LHCN-M2 (cell line): Measurements from ENCODE around the gene LGALS7B. TPM values are rescaled to one million over a fixed set of nuclear protein-coding genes. Genes with fewer than 3 reads are reported as not detected.
A peak's percentile ranks its signal among the peaks of the same experiment; 100 is the strongest.
"Not testable (repeated sequence)": the region's sequence is repeated elsewhere in the genome, so short reads cannot be mapped to it uniquely, and the experiment has no call there.

Experiments
- DNase-seq: peaks from one replicate; pipeline ENCODE4 v3.0.0-alpha.2; 2012; ENCODE audit warnings: low read depth
- total RNA-seq: library from RNA; depleted of rRNA; stranded (reverse); fragments of >200 nt; gene quantifications from 2 replicates; pipeline ENCODE4 v1.2.3, GENCODE V29; 2014

LGALS7B gene
- total RNA-seq, 1 experiment from 2014 or later, result not detected

- not testable (repeated sequence) for DNase-seq
These were observed 18.6 kb upstream of the LGALS7B start for GRCh38 chr19:38770228-38770948.

GRCh38 chr19:38770949-38771275, 18.1 kb upstream of the LGALS7B start:
- DNase-seq, result not testable (repeated sequence)

- DNase-seq, result not testable (repeated sequence)
These were observed 17.4 kb upstream of the LGALS7B start for GRCh38 chr19:38771569-38771968.

DNA sequence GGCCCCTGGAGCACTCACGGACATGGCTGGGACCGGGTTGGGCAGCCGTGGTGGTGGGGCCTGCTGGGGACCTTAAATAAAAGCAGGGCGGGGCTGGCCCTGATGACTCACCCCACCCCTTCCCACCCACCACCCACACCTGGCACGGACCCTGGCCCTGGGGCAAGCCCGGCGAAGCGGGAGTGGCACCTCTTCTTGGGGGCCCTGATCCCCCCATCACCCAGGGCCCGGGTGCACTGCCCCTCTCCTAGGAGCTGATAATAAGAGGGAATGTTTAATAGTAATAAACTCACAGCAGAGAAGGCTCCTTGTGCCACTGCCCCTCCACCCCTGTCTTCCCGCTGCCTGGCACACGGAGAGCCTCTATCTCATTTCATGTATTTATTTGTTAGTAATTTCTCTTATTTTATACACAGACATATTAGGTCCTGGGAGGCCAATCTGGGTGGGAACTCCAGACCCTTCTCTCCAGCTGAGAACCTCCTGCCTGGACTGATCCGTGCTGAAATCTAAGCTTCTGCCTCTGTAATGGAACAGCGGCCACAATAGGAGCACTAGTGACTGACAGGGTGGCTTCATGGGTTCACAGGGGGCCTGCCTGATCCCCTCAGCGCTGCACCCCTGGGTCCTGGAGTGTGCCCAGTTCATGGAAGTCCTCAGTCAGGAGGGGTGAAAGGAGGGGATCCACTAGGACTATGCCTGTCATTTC, 15.4 kb upstream of the LGALS7B start, which contains the start of gene LGALS7:
TSS of gene LGALS7 (minus strand) at position 49 of the 709 bp plus-strand sequence. CDS start at position 24, 25 bp downstream.
- DNase-seq, result no peak

DNA sequence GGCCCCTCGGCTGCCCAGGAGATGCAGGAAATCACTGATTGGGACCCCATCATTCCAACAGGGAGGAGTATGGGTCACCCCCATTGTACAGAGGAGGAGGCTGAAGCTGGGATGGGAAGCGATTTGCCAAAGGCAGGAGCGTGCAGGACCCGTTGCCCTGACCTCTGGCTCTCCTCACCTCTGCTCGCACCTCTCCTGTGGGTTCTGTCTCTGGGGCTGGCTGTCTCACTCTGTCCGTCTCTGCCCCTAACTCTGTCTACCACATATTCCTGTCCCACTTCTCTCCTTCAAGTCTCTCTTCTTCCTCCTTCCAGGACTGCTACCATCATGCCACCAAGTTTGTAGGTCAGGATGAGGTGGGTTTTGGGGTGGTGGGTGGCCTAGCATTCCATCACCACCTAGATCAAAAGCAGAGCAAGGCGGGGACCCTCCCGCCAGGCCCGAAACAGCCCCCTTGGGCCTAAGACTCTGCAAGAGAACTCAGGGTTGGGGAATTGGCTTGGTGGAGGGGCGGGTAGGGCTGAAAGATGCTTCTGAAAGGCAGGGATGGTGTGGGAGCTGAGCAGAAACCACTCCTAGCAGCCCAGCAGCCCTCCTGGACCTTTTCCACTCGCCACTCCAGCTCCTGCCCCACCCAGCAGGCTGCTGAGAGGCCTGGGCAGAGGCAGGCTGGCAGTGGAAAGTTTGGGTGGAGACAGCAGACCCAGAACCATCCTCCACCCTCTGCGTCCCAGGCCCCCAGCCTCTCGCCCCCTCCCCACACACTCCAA, 14.6 kb upstream of the LGALS7B start:
- DNase-seq, result no peak

- no peak for DNase-seq
These were observed 10.3 kb upstream of the LGALS7B start for GRCh38 chr19:38778733-38779132.

DNA sequence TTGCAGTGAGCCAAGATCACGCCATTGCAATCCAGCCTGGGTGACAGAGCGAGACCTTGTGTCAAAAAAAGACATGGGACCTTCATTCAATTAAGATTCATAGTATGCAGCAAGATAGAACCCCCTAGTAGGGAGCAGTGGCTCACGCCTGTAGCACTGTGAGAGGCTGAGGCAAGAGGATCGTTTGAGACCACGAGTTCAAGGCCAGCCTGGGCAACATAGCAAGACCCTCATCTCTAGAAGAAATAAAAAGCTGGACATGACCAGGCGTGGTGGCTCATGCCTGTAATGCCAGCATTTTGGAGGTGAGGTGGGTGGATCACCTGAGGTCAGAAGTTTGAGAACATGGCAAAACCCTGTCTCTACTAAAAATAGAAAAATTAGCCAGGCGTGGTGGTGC, 8.6 kb upstream of the LGALS7B start:
- no peak for DNase-seq

DNA sequence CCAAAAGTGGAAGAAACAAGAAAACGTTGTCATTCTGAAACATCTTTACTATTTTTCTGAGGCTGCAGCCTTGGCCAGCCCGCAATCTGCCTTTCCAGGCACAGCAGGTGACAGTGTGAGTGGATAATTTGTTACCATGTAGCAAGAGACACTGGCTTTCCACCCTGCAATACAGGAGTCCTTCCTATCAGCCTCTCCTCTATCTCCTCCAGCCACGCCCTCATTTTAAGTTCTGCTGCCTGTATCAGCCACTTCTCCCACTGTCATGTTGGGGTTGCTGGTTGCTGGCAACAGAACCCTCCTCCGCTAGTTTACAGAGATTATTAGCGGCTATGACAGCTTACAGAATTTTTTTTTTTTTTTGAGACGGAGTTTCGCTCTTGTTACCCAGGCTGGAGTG, 7.9 kb upstream of the LGALS7B start:
- no peak for DNase-seq

DNA sequence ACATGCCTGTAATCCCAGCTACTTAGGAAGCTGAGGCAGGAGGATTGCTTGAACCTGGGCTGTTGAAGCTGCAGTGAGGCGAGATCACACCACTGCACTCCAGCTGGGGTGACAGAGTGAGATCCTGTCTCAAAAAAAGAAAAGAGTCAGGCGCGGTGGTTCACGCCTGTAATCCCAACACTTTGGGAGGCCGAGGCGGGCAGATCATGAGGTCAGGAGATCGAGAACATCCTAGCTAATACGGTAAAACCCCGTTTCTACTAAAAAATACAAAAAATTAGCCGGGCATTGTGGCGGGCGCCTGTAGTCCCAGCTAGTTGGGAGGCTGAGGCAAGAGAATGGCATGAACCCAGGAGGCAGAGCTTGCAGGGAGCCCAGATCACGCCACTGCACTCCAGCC, 6.8 kb upstream of the LGALS7B start:
- not testable (repeated sequence) for DNase-seq

GRCh38 chr19:38784224-38784623, 4.8 kb upstream of the LGALS7B start:
- no peak for DNase-seq

DNA sequence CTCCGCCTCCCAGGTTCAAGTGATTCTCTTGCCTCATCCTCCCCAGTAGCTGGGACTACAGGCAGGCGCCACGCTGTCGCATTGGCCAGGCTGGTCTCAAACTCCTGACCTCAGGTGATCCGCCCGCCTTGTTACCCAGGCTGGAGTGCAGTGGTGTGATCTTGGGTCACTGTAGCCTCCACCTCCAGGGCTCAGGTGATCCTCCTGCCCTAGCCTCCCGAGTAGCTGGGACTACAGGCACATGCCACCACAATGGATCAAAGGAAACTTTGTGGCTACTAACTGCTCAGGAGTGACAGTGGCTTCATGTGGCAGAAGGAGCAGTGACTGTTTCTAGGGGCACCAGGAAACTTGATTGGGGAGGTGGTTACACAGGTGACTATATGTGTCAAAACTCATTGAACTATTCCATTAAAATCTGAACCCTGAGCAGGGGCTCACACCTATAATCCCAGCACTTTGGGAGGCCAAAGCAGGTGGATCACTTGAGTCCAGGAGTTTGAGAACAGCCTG, 3.8 kb upstream of the LGALS7B start:
- DNase-seq, result no peak

- not testable (repeated sequence) for DNase-seq
These were observed 2.9 kb upstream of the LGALS7B start for GRCh38 chr19:38786061-38786460.

DNA sequence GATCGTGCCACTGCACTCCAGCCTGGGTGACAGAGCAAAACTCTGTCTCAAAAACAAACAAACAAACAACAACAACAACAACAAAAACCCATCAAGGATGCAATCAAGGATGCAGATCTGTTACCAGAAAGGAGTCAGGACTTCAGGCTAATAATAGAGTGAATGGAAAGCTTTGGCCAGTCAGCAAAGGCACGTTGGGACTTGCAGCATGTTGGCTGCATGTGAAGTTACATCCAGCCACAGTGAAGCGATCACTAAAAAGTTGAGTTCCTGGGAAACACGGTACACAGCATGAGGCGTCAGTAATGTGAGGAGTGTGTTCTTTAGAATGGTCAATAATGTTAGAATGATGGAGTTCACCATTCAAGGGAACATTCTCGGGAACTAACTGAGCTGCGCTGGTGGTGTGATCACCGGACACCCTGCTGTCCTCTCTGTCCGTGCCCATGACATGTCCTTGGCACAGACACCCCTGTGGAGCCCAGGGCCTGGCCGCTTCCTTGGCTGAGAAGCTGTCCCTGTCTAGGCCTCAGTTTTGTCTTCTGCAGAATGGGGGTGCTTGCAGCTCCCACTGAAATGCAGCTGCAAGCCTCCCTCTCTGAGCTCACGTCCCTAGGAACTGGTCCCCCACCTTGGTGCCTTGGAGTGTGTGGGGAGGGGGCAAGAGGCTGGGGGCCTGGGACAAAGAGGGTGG, 2.3 kb upstream of the LGALS7B start:
- DNase-seq, result no peak

GRCh38 chr19:38790507-38791403, 1.8 kb downstream of the LGALS7B start:
- DNase-seq, result not testable (repeated sequence)

GRCh38 chr19:38791451-38792064, 2.6 kb downstream of the LGALS7B start:
- DNase-seq, result not testable (repeated sequence)

DNA sequence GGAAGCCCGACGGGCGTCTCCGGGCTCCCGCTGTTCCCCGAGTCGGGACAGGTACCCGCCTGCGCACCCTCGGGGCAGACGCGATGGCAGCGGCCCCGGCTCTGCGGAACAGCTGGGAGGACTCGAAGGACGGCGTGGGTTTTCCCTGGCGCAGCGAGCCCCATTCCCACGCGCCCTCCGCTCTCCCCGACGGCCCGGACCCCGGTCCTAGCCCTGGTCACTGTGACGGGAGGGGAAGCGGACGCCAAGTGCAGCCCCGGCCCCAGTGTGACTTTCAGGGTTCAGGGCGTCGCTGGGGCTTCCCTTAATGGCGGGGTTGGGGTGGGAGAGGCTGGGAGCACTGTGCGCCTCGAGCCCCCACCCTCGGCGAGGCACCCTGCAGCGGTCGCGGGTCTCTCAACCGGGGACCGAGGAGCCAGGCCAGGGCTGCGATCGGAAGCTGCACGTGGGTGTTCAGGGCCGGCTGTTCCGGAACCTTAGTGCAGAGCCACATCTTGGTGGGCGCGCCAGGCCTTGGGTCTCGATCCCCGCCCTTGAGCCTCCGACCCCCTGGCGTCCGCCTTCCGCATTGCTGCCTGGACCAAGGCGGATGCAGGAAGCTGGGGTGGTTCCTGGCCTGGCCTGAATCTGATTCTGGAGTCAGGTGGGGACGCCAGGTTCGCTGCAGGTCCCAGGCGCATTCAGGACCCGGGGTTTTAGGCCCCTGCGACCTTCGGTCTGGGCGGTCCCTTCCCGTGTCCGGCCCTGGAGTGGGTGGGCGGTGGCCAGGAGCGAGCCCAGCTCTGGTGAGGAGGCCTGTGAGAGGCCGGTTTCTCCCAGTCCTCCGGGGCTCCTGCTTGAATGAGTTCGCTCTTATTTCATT, 3.5 kb downstream of the LGALS7B start:
- DNase-seq, result no peak

- DNase-seq, result peak; percentile 26
These were observed 4.2 kb downstream of the LGALS7B start for GRCh38 chr19:38793177-38793576.

- no peak for DNase-seq
These were observed 4.7 kb downstream of the LGALS7B start for GRCh38 chr19:38793671-38794070.

DNA sequence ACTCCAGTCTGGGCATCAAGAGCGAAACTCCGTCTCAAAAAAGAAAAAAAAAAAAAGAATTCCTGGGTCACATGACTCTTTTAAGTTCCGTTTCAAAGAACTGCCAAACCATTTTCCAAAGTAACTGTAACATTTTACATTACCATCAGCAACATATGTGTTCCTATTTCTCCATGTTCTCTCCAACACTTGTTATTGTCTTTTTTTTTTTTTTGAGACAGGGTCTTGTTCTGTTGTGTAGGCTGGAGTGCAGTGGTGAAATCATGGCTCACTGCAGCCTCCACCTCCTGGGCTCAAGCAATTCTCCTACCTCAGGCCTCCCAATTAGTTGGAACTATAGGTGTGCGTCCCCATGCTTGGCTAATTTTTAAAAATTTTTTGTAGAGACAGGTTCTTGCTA, 6.5 kb downstream of the LGALS7B start:
- DNase-seq, result no peak
